PFSK-1 (cell line): ENCODE measurements around the gene CBL.

ENCODE experiments used
- POLR2AphosphoS5 ChIP-seq: IDR thresholded peaks from 2 replicates; pipeline ENCODE4 v1.6.1; 2012; ENCODE audit warnings: low read depth, mild to moderate bottlenecking, control low read depth, low read length, moderate library complexity
- SIN3A ChIP-seq: IDR thresholded peaks from 2 replicates; pipeline ENCODE4 v1.6.1; 2012; ENCODE audit warnings: mild to moderate bottlenecking, low read length, moderate library complexity, borderline replicate concordance; ENCODE audit not compliant: insufficient read depth
- TAF1 ChIP-seq: IDR thresholded peaks from 2 replicates; pipeline ENCODE4 v1.6.1; 2012; ENCODE audit warnings: low read length, control low read depth, borderline replicate concordance; ENCODE audit not compliant: insufficient read depth

- no peak for TF ChIP-seq POLR2AphosphoS5
- no peak for TF ChIP-seq SIN3A
- TF ChIP-seq TAF1: no peak
Measured at GRCh38 chr11:119329320-119329719, 123.2 kb downstream of the CBL start.
